T-cell (primary cell): ENCODE results near the gene SMYD1. TPM values are rescaled to one million over a fixed set of nuclear protein-coding genes. Genes with fewer than 3 reads are reported as not detected.

ENCODE experiments used
- ATAC-seq, 4 experiments: fragments of 200-7000 bp in 3 of 4; fragments of 150-1000 bp in 1 of 4; cut with Tn5 transposase; replicated peaks in 1 of 4; 1 replicate in 3 of 4; 2 replicates in 1 of 4; pipeline ENCODE4 v1.10.0; 2021; ENCODE audit warnings: moderate library complexity in 3 of 4, mild to moderate bottlenecking in 2 of 4, moderate number of reproducible peaks in 1 of 4
- CTCF ChIA-PET, 2 donors: fragments of 300-600 bp; sonication (Branson Sonifier 250); formaldehyde crosslinking; loops; one replicate each; lab custom pipeline; 2022; ENCODE audit warnings: antibody characterized with exemption in 2 of 2; lab: Charles Lee
- POLR2A ChIA-PET, 2 donors: fragments of 300-600 bp; sonication (Branson Sonifier 250); formaldehyde crosslinking; loops; one replicate each; lab custom pipeline; 2022; ENCODE audit warnings: antibody characterized with exemption in 2 of 2; lab: Charles Lee
- DNase-seq, 35 experiments: peaks; one replicate each; pipeline versions ENCODE4 v3.0.0 to v3.0.0-alpha.2; 2013 to 2023
- H3K27ac ChIP-seq: one replicate; pipeline ENCODE4 v1.5.1; 2013; ENCODE audit warnings: low read length
- H3K27me3 ChIP-seq, 2 experiments: replicated peaks in 1 of 2; 1 replicate in 1 of 2; 2 replicates in 1 of 2; pipeline versions ENCODE4 v1.6.1 to v1.7.0; 2013; ENCODE audit warnings: low read length in 1 of 2, mixed read lengths in 1 of 2; ENCODE audit not compliant: control insufficient read depth in 2 of 2, insufficient read depth in 2 of 2; ENCODE audit errors: extremely low read depth in 1 of 2
- H3K36me3 ChIP-seq, 2 donors: 1 replicate in 1 of 2; 2 replicates in 1 of 2; pipeline versions ENCODE4 v1.6.1 to v1.7.0; 2013; ENCODE audit warnings: low read length in 1 of 2; ENCODE audit not compliant: control insufficient read depth in 2 of 2, insufficient read depth in 1 of 2; ENCODE audit errors: extremely low read depth in 1 of 2
- H3K4me1 ChIP-seq, 2 experiments: 1 replicate in 1 of 2; 2 replicates in 1 of 2; pipeline versions ENCODE4 v1.6.1 to v1.7.0; 2013; ENCODE audit warnings: low read length in 2 of 2, mixed read lengths in 1 of 2; ENCODE audit not compliant: insufficient read depth in 2 of 2, control insufficient read depth in 1 of 2; ENCODE audit errors: extremely low read depth in 1 of 2
- H3K4me3 ChIP-seq, 2 donors: 1 replicate in 1 of 2; 2 replicates in 1 of 2; pipeline versions ENCODE4 v1.5.1 to v1.7.0; 2013; ENCODE audit warnings: mild to moderate bottlenecking in 2 of 2, low read length in 1 of 2, moderate library complexity in 1 of 2; ENCODE audit not compliant: control insufficient read depth in 1 of 2; ENCODE audit errors: extremely low read depth in 1 of 2
- H3K9me3 ChIP-seq: 2 replicates; pipeline ENCODE4 v1.7.0; 2013
- H3K27ac Mint-ChIP-seq, 2 donors: one replicate each; pipeline ENCODE4 v1.8.0; 2020 to 2021; ENCODE audit warnings: mild to moderate bottlenecking in 2 of 2, mixed read lengths in 2 of 2
- H3K27me3 Mint-ChIP-seq, 2 donors: one replicate each; pipeline ENCODE4 v1.8.0; 2021 to 2022; ENCODE audit warnings: mixed read lengths in 2 of 2
- H3K36me3 Mint-ChIP-seq: one replicate; pipeline ENCODE4 v1.8.0; 2021; ENCODE audit warnings: mixed read lengths
- H3K4me1 Mint-ChIP-seq, 3 donors: one replicate each; pipeline ENCODE4 v1.8.0; 2020 to 2022; ENCODE audit warnings: mixed read lengths in 3 of 3, mild to moderate bottlenecking in 1 of 3
- H3K4me3 Mint-ChIP-seq, 3 donors: one replicate each; pipeline ENCODE4 v1.8.0; 2020 to 2022; ENCODE audit warnings: mild to moderate bottlenecking in 3 of 3, mixed read lengths in 3 of 3, moderate library complexity in 3 of 3
- H3K9me3 Mint-ChIP-seq, 3 donors: one replicate each; pipeline ENCODE4 v1.8.0; 2020 to 2022; ENCODE audit warnings: mixed read lengths in 3 of 3
- WGBS: methylation state at CpG from one replicate; pipeline ENCODE4 v1.1.5; 2013; ENCODE audit warnings: missing lambda C conversion rate; ENCODE audit not compliant: insufficient coverage; 5-methylcytosine and 5-hydroxymethylcytosine counted together
- total RNA-seq, 35 experiments: library from RNA in 6 of 35; stranded (reverse) in 6 of 35; fragments of 120-200 nt in 1 of 35; gene quantifications; one replicate each; pipeline versions ENCODE4 v1.2.1 to v1.2.4 and lab custom pipeline; 2013 to 2026

SMYD1 gene
- total RNA-seq, 5 donors from 2014 or later (not counting 1 experiment from before 2014, with no cell fraction given) = not detected

DNA sequence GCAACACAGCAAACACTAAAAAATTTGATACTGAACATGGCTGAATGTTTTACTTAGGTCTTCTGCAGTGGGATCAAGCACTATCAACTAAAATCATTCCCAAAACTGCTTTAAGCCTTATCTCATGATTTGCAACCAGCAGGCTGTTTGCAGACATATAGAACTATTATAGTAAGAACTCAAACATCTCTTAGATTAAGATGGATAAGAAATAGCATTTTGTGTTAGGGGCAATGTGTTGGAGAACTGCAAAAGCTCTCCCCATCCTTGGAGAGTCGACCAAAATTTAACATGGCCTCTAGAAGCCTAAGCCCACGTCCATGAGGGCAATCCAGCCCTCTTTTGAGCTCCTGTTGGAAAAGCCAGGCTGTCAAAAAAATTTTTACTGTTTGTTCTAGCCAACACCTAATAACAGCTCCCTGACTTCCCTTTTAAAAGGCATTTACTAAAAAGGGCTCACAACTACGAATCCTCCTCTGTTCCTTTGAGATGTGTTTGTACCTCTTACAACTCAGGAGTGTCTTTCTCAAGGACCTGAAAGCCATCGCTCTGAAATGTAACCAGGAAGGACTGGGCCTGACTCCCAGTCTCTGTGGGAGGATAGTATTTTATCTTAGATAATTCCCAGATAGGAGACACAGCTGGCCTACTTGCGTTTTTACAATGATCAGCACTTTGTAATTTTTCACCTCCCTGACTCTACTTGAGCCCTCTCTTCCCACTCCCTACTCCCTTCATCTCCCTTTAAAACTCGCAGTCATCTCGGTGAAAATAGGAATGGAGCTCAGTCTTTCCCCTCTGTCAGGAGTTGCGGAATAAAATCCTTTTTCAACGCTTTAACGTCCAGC lies 13.5 kb upstream of the SMYD1 start:
- H3K36me3 ChIP-seq = no peaks in the 10 kb centered on the region
- H3K4me3 ChIP-seq = peak overlapping the region; percentile 75 to 86
- H3K27me3 Mint-ChIP-seq = no peaks in the 10 kb centered on the region
- H3K4me1 ChIP-seq = peaks cover 14 to 20% of the 10 kb centered on the region in 2 experiments
- peak overlapping the region; percentile 86 for H3K27ac ChIP-seq
- no peak for ATAC-seq
- no peaks in the 10 kb centered on the region for H3K27me3 ChIP-seq
- ChIA-PET CTCF (interaction anchor here in 1 of 2 donors (0.6 kb wide), 1 partner anchor 10 kb away, joined by 3 read pairs; no protein-coding TSS in a partner anchor), POLR2A (interaction anchor here in 1 of 2 donors (1.1 kb wide), 1 partner anchor 14 kb away, joined by 3 read pairs; no protein-coding TSS in a partner anchor)
- peaks cover 55 to 68% (median 62%) of the 10 kb centered on the region in 3 donors for H3K4me1 Mint-ChIP-seq
- no peaks in the 10 kb centered on the region for H3K9me3 ChIP-seq
- peak overlapping the region; percentile 85 to 96 (median 87) for H3K4me3 Mint-ChIP-seq
- peak overlapping the region; percentile 98 to 99 for H3K27ac Mint-ChIP-seq
- DNase-seq = peak in 1 of 35 experiments; percentile 17
- H3K36me3 Mint-ChIP-seq = peaks cover 7% of the 10 kb centered on the region
- no peaks in the 10 kb centered on the region for H3K9me3 Mint-ChIP-seq
- 72% methylated on average over 7 of the region's 10 CpGs for WGBS

DNA sequence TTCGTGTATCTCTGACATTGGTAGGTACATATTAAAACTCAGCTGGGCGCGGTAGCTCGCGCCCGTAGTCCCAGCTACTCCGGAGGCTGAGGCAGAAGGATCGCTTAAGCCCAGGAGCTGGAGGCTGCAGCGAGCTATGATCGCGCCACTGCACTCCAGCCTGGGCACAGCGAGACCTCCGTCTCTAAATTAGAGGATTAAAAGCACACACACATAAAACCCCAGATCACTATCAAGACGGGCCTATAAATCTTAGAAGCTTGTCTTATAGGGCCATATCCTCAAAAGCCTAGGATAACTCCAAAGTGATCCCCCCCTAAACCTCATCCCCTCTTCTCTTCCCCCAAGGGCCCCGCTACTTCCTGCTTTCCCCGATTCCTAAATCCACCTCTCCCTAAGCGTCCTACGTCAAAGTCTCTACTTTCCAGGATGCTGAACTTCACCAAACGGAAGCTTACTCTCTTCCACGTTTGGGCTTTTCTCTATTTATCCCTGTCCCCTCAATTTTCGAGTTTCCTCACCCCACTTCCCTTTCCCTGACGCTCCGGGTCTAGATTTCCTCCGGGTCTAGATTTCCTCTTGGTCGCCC lies 12.7 kb upstream of the SMYD1 start:
- Mint-ChIP-seq H3K4me3 (peak overlapping the region; percentile 85 to 96 (median 87)), H3K4me1 (peaks cover 48 to 62% (median 61%) of the 10 kb centered on the region in 3 donors), H3K27ac (peak overlapping the region; percentile 98 to 99), H3K27me3 (no peaks in the 10 kb centered on the region), H3K36me3 (peaks cover 7% of the 10 kb centered on the region), H3K9me3 (no peaks in the 10 kb centered on the region)
- Histone ChIP-seq H3K4me1 (peaks cover 14 to 20% of the 10 kb centered on the region in 2 experiments), H3K36me3 (no peaks in the 10 kb centered on the region), H3K27ac (peak overlapping the region; percentile 86), H3K4me3 (peak overlapping the region; percentile 75 to 86), H3K9me3 (no peaks in the 10 kb centered on the region), H3K27me3 (no peaks in the 10 kb centered on the region)
- ATAC-seq (no peak), DNase-seq (peak in 3 of 35 experiments; percentile 2 to 16 (median 9))
- 21% methylated on average over 25 of the region's 25 CpGs for WGBS
- POLR2A ChIA-PET = interaction anchor here in 1 of 2 donors (1.1 kb wide), 1 partner anchor 15 kb away, joined by 3 read pairs; no protein-coding TSS in a partner anchor
- CTCF ChIA-PET = interaction anchor here in 1 of 2 donors (0.6 kb wide), 1 partner anchor 9 kb away, joined by 3 read pairs; no protein-coding TSS in a partner anchor

DNA sequence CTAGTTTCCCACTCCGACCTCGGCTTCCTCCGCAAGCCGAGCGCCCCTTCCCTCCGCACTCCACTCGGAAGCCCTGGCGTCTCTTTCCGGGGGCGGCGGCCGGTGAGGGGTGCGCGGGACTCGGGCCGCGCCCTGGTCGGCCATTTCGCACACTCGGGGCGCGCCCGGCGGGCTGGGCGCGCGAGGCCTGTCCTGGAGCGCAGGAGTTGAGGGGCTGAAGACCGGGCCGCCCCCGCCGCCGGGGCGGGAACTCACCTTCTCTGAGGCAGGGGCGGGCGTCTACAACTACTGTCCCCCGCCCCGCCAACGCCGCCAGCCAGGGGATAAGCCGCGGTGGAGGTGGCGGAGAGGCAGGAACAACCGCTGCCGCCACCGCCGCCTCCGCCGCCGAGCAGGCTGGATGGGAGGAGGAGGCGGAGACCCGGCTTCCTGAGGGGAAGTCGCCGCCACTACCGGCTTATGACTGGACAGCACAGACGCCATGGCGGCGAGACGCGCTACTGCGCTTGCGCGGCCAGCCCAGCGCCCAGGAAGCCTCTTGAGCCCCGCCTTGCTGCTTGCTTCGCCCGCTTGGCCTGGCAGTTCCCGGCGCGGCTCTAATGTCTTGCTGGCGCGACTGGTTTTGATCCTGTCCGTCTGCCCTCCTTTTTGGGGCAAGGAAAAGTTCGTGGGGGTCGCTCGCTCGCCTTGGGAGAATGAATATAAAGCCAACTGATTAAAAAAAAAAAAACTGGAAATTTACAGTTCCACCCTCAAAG lies 12.1 kb upstream of the SMYD1 start, which contains the start of gene KRCC1:
KRCC1 (minus strand) TSS at position 413 of the 758 bp plus-strand sequence. CDS start 27,220 bp downstream, outside the sequence.
- Histone ChIP-seq H3K9me3 (no peaks in the 10 kb centered on the region), H3K27me3 (no peaks in the 10 kb centered on the region), H3K4me1 (peaks cover 14 to 20% of the 10 kb centered on the region in 2 experiments), H3K4me3 (peak within 1 kb of the TSS; percentile 75 to 86), H3K27ac (peak within 1 kb of the TSS; percentile 86), H3K36me3 (no peaks in the 10 kb centered on the region)
- ATAC-seq (peak; percentile 95 to 96 (median 95)), DNase-seq (peak; percentile 84 to 99 (median 93))
- Mint-ChIP-seq H3K27ac (peak within 1 kb of the TSS; percentile 98 to 99), H3K27me3 (no peaks in the 10 kb centered on the region), H3K4me3 (peak within 1 kb of the TSS; percentile 85 to 96 (median 87)), H3K9me3 (no peaks in the 10 kb centered on the region), H3K4me1 (peaks cover 45 to 65% (median 57%) of the 10 kb centered on the region in 3 donors), H3K36me3 (peaks cover 4% of the 10 kb centered on the region)
- under 1% methylated on average over 68 of the region's 77 CpGs for whole genome bisulfite sequencing
- POLR2A ChIA-PET = interaction anchor here in 1 of 2 donors (1.1 kb wide), 1 partner anchor 16 kb away, joined by 3 read pairs; no protein-coding TSS in a partner anchor
- CTCF ChIA-PET = no interaction called here

DNA sequence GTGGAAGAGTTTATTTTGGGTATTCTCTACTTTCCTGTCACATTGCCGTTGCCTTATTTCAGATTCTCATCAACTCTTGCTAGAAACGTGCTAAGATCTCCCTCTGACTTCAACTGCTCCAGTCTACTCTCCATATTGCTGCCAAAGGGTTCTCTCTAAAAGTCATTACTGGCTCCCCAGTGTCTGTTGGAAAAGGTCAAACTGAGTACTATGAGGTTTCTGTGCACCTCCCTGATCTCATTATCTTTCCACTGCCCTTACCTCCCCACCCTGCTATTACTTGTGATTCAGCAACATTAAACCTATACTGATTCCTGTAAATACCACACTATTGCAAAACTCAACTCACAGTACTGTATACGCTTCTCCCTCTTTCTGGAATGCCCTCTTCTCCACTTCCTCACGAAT lies 10.2 kb upstream of the SMYD1 start:
- CTCF ChIA-PET = no interaction called here
- DNase-seq (no peak), ATAC-seq (no peak)
- POLR2A ChIA-PET = no interaction called here
- 100% methylated on average over 1 of the region's 4 CpGs for WGBS
- Mint-ChIP-seq H3K27me3 (no peaks in the 10 kb centered on the region), H3K4me3 (no peak overlapping the region), H3K27ac (no peak overlapping the region), H3K36me3 (peaks cover 4% of the 10 kb centered on the region), H3K4me1 (peaks cover 37 to 56% (median 48%) of the 10 kb centered on the region in 3 donors), H3K9me3 (no peaks in the 10 kb centered on the region)
- Histone ChIP-seq H3K36me3 (no peaks in the 10 kb centered on the region), H3K9me3 (no peaks in the 10 kb centered on the region), H3K4me3 (no peak overlapping the region), H3K27me3 (no peaks in the 10 kb centered on the region), H3K27ac (no peak overlapping the region), H3K4me1 (peaks cover 14 to 20% of the 10 kb centered on the region in 2 experiments)

DNA sequence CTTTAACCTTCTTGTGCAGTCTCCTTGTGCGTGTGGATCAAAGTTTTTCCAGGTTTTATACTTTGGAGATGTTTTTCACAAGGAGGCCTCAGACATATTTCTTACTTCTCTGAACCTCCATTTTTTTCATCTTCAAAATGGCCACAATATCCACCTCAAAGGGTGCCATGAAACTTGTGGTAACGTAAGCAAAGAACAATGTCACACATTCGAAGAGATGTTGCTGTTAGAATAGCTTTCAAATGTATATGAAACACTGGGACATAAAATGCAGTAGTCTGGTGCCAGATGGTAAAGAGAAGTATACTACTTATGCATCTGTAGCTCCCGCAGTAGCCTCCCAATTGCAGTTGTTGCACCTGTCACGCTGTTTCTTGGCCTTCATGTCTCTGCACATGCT lies 9.4 kb upstream of the SMYD1 start:
- Mint-ChIP-seq H3K27me3 (no peaks in the 10 kb centered on the region), H3K9me3 (no peaks in the 10 kb centered on the region), H3K36me3 (peaks cover 4% of the 10 kb centered on the region), H3K4me1 (peaks cover 31 to 49% (median 42%) of the 10 kb centered on the region in 3 donors), H3K4me3 (no peak overlapping the region), H3K27ac (peak overlapping the region in 1 of 2 donors; percentile 42)
- Histone ChIP-seq H3K27ac (no peak overlapping the region), H3K36me3 (no peaks in the 10 kb centered on the region), H3K27me3 (no peaks in the 10 kb centered on the region), H3K9me3 (no peaks in the 10 kb centered on the region), H3K4me3 (no peak overlapping the region), H3K4me1 (peaks cover 14 to 20% of the 10 kb centered on the region in 2 experiments)
- ATAC-seq = no peak
- WGBS = 31% methylated on average over 4 of the region's 5 CpGs
- CTCF ChIA-PET = interaction anchor here in 1 of 2 donors (0.6 kb wide), 1 partner anchor 13 kb away, joined by 9 read pairs; no protein-coding TSS in a partner anchor
- peak in 1 of 35 experiments; percentile 21 for DNase-seq
- POLR2A ChIA-PET = interaction anchor here in 1 of 2 donors (0.5 kb wide), 1 partner anchor 32 kb away, joined by 3 read pairs; no protein-coding TSS in a partner anchor
